Measurements from ENCODE around the gene NTPCR. TPM values are rescaled to one million over a fixed set of nuclear protein-coding genes. Genes with fewer than 3 reads are reported as not detected.
A peak's percentile ranks its signal among the peaks of the same experiment; 100 is the strongest.

NTPCR gene
- total RNA-seq, 1 donor from 2014 or later, result 11.0 TPM

GRCh38 chr1:232958067-232958466 is 7.7 kb downstream of the NTPCR start:
- Histone ChIP-seq H3K9me3 (ENCODE audit: control insufficient read depth in 3 of 3, low read length in 3 of 3) (no peaks in the 10 kb centered on the region), H3K36me3 (ENCODE audit: control insufficient read depth in 3 of 3, insufficient read depth in 3 of 3, low read length in 3 of 3) (peaks cover 7 to 18% (median 10%) of the 10 kb centered on the region in 3 donors), H3K4me1 (ENCODE audit: control insufficient read depth in 3 of 3, insufficient read depth in 3 of 3, low read length in 3 of 3) (peaks cover 7 to 16% (median 10%) of the 10 kb centered on the region in 3 donors), H3K4me3 (ENCODE audit: low read length in 3 of 3) (no peak overlapping the region), H3K27ac (ENCODE audit: low read depth, low read length) (no peak overlapping the region), H3K27me3 (ENCODE audit: control insufficient read depth in 3 of 3, insufficient read depth in 3 of 3, low read length in 3 of 3) (no peaks in the 10 kb centered on the region), H3K9ac (ENCODE audit: low read depth in 1 of 3, low read length in 3 of 3) (no peak overlapping the region)

GRCh38 chr1:232962761-232963745 is 12.6 kb downstream of the NTPCR start:
- Histone ChIP-seq H3K4me3 (ENCODE audit: low read length in 3 of 3) (peak overlapping the region in 2 of 3 donors; percentile 4 to 6), H3K27ac (ENCODE audit: low read depth, low read length) (peak overlapping the region; percentile 56), H3K9ac (ENCODE audit: low read depth in 1 of 3, low read length in 3 of 3) (peak overlapping the region in 2 of 3 donors; percentile 1), H3K9me3 (ENCODE audit: control insufficient read depth in 3 of 3, low read length in 3 of 3) (no peaks in the 10 kb centered on the region), H3K27me3 (ENCODE audit: control insufficient read depth in 3 of 3, insufficient read depth in 3 of 3, low read length in 3 of 3) (no peaks in the 10 kb centered on the region), H3K36me3 (ENCODE audit: control insufficient read depth in 3 of 3, insufficient read depth in 3 of 3, low read length in 3 of 3) (peaks cover 5 to 12% (median 5%) of the 10 kb centered on the region in 3 donors), H3K4me1 (ENCODE audit: control insufficient read depth in 3 of 3, insufficient read depth in 3 of 3, low read length in 3 of 3) (peaks cover 34 to 42% (median 35%) of the 10 kb centered on the region in 3 donors)

DNA sequence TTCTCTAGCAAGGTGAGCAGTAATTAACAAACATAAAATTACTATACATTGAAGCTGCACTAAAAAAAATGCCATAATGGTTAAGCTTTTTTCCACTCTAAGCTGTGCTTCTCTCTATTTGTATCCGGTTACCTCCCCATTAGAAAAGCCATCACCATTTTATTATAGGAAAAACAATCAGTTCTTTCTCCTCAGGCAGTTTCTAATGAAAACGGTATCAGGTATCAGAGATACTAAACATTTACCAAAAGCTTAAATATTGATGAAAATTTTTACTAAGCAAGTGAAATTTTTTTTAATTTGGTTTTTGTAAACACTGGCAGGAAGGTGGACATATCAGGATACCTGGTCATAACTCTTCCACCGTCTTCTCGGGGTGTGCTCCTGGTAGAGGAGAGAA is 14.2 kb downstream of the NTPCR start:
- Histone ChIP-seq H3K4me3 (ENCODE audit: low read length in 3 of 3) (no peak overlapping the region), H3K9ac (ENCODE audit: low read depth in 1 of 3, low read length in 3 of 3) (no peak overlapping the region), H3K27me3 (ENCODE audit: control insufficient read depth in 3 of 3, insufficient read depth in 3 of 3, low read length in 3 of 3) (no peaks in the 10 kb centered on the region), H3K4me1 (ENCODE audit: control insufficient read depth in 3 of 3, insufficient read depth in 3 of 3, low read length in 3 of 3) (peaks cover 48 to 56% (median 50%) of the 10 kb centered on the region in 3 donors), H3K27ac (ENCODE audit: low read depth, low read length) (no peak overlapping the region), H3K36me3 (ENCODE audit: control insufficient read depth in 3 of 3, insufficient read depth in 3 of 3, low read length in 3 of 3) (peaks cover 0 to 2% (median 0%) of the 10 kb centered on the region in 3 donors), H3K9me3 (ENCODE audit: control insufficient read depth in 3 of 3, low read length in 3 of 3) (no peaks in the 10 kb centered on the region)

- no peaks in the 10 kb centered on the region for H3K9me3 ChIP-seq (ENCODE audit: control insufficient read depth in 3 of 3, low read length in 3 of 3)
- peak overlapping the region in 2 of 3 donors; percentile 23 to 72 for H3K9ac ChIP-seq (ENCODE audit: low read depth in 1 of 3, low read length in 3 of 3)
- H3K4me3 ChIP-seq (ENCODE audit: low read length in 3 of 3), result peak overlapping the region; percentile 33 to 50 (median 42)
- H3K27ac ChIP-seq (ENCODE audit: low read depth, low read length), result peak overlapping the region; percentile 61
- peaks cover 48 to 59% (median 51%) of the 10 kb centered on the region in 3 donors for H3K4me1 ChIP-seq (ENCODE audit: control insufficient read depth in 3 of 3, insufficient read depth in 3 of 3, low read length in 3 of 3)
- peaks cover 0 to 5% (median 4%) of the 10 kb centered on the region in 3 donors for H3K36me3 ChIP-seq (ENCODE audit: control insufficient read depth in 3 of 3, insufficient read depth in 3 of 3, low read length in 3 of 3)
- no peaks in the 10 kb centered on the region for H3K27me3 ChIP-seq (ENCODE audit: control insufficient read depth in 3 of 3, insufficient read depth in 3 of 3, low read length in 3 of 3)
Observed at GRCh38 chr1:232965124-232965911, 14.9 kb downstream of the NTPCR start.

DNA sequence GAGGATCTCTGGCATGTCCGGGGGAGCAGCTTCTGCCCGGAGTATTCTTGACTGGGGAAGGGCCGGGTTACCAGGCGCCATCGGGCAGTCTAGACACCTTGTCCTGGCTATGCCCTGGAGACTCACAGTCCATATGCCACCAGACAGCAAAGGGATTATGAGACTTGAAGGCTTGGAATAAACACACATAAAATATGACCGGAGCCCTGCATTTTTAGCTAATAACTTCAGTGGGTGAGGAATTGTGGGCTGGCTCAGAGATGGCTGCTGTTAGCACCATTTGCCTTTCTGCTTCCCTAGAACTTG is 15.5 kb downstream of the NTPCR start:
- Histone ChIP-seq H3K27me3 (ENCODE audit: control insufficient read depth in 3 of 3, insufficient read depth in 3 of 3, low read length in 3 of 3) (no peaks in the 10 kb centered on the region), H3K27ac (ENCODE audit: low read depth, low read length) (peak overlapping the region; percentile 61), H3K9ac (ENCODE audit: low read depth in 1 of 3, low read length in 3 of 3) (peak overlapping the region in 2 of 3 donors; percentile 23 to 72), H3K36me3 (ENCODE audit: control insufficient read depth in 3 of 3, insufficient read depth in 3 of 3, low read length in 3 of 3) (peaks cover 3 to 11% (median 7%) of the 10 kb centered on the region in 3 donors), H3K4me1 (ENCODE audit: control insufficient read depth in 3 of 3, insufficient read depth in 3 of 3, low read length in 3 of 3) (peaks cover 48 to 59% (median 51%) of the 10 kb centered on the region in 3 donors), H3K9me3 (ENCODE audit: control insufficient read depth in 3 of 3, low read length in 3 of 3) (no peaks in the 10 kb centered on the region), H3K4me3 (ENCODE audit: low read length in 3 of 3) (peak overlapping the region; percentile 33 to 50 (median 42))

GRCh38 chr1:232966663-232967062 is 16.3 kb downstream of the NTPCR start:
- no peaks in the 10 kb centered on the region for H3K27me3 ChIP-seq (ENCODE audit: control insufficient read depth in 3 of 3, insufficient read depth in 3 of 3, low read length in 3 of 3)
- peaks cover 48 to 59% (median 51%) of the 10 kb centered on the region in 3 donors for H3K4me1 ChIP-seq (ENCODE audit: control insufficient read depth in 3 of 3, insufficient read depth in 3 of 3, low read length in 3 of 3)
- H3K9ac ChIP-seq (ENCODE audit: low read depth in 1 of 3, low read length in 3 of 3), result no peak overlapping the region
- H3K9me3 ChIP-seq (ENCODE audit: control insufficient read depth in 3 of 3, low read length in 3 of 3), result no peaks in the 10 kb centered on the region
- H3K4me3 ChIP-seq (ENCODE audit: low read length in 3 of 3), result no peak overlapping the region
- peaks cover 4 to 18% (median 15%) of the 10 kb centered on the region in 3 donors for H3K36me3 ChIP-seq (ENCODE audit: control insufficient read depth in 3 of 3, insufficient read depth in 3 of 3, low read length in 3 of 3)
- no peak overlapping the region for H3K27ac ChIP-seq (ENCODE audit: low read depth, low read length)

- H3K4me3 ChIP-seq (ENCODE audit: low read length in 3 of 3), result no peak overlapping the region
- peak overlapping the region; percentile 66 for H3K27ac ChIP-seq (ENCODE audit: low read depth, low read length)
Observed at GRCh38 chr1:232968391-232968790, 18.0 kb downstream of the NTPCR start.

GRCh38 chr1:232968965-232969364 is 18.6 kb downstream of the NTPCR start:
- peaks cover 34 to 45% (median 41%) of the 10 kb centered on the region in 3 donors for H3K4me1 ChIP-seq (ENCODE audit: control insufficient read depth in 3 of 3, insufficient read depth in 3 of 3, low read length in 3 of 3)
- H3K27me3 ChIP-seq (ENCODE audit: control insufficient read depth in 3 of 3, insufficient read depth in 3 of 3, low read length in 3 of 3), result no peaks in the 10 kb centered on the region
- peaks cover 4 to 36% (median 27%) of the 10 kb centered on the region in 3 donors for H3K36me3 ChIP-seq (ENCODE audit: control insufficient read depth in 3 of 3, insufficient read depth in 3 of 3, low read length in 3 of 3)
- H3K9ac ChIP-seq (ENCODE audit: low read depth in 1 of 3, low read length in 3 of 3), result peak overlapping the region in 1 of 3 donors; percentile 27
- H3K27ac ChIP-seq (ENCODE audit: low read depth, low read length), result peak overlapping the region; percentile 66
- H3K9me3 ChIP-seq (ENCODE audit: control insufficient read depth in 3 of 3, low read length in 3 of 3), result peaks cover 0 to 3% (median 0%) of the 10 kb centered on the region in 3 donors
- no peak overlapping the region for H3K4me3 ChIP-seq (ENCODE audit: low read length in 3 of 3)

More at GRCh38 chr1:232968391-232968790, 18.0 kb downstream of the NTPCR start:
- H3K36me3 ChIP-seq (ENCODE audit: control insufficient read depth in 3 of 3, insufficient read depth in 3 of 3, low read length in 3 of 3), result peaks cover 4 to 31% (median 27%) of the 10 kb centered on the region in 3 donors
- no peaks in the 10 kb centered on the region for H3K9me3 ChIP-seq (ENCODE audit: control insufficient read depth in 3 of 3, low read length in 3 of 3)
- peak overlapping the region in 1 of 3 donors; percentile 27 for H3K9ac ChIP-seq (ENCODE audit: low read depth in 1 of 3, low read length in 3 of 3)
- H3K4me1 ChIP-seq (ENCODE audit: control insufficient read depth in 3 of 3, insufficient read depth in 3 of 3, low read length in 3 of 3), result peaks cover 39 to 51% (median 44%) of the 10 kb centered on the region in 3 donors
- H3K27me3 ChIP-seq (ENCODE audit: control insufficient read depth in 3 of 3, insufficient read depth in 3 of 3, low read length in 3 of 3), result no peaks in the 10 kb centered on the region

- Histone ChIP-seq H3K9ac (ENCODE audit: low read depth in 1 of 3, low read length in 3 of 3) (no peak overlapping the region), H3K27me3 (ENCODE audit: control insufficient read depth in 3 of 3, insufficient read depth in 3 of 3, low read length in 3 of 3) (no peaks in the 10 kb centered on the region), H3K4me1 (ENCODE audit: control insufficient read depth in 3 of 3, insufficient read depth in 3 of 3, low read length in 3 of 3) (peaks cover 26 to 44% (median 36%) of the 10 kb centered on the region in 3 donors), H3K4me3 (ENCODE audit: low read length in 3 of 3) (no peak overlapping the region), H3K27ac (ENCODE audit: low read depth, low read length) (no peak overlapping the region), H3K36me3 (ENCODE audit: control insufficient read depth in 3 of 3, insufficient read depth in 3 of 3, low read length in 3 of 3) (peaks cover 4 to 36% (median 27%) of the 10 kb centered on the region in 3 donors), H3K9me3 (ENCODE audit: control insufficient read depth in 3 of 3, low read length in 3 of 3) (peaks cover 0 to 3% (median 0%) of the 10 kb centered on the region in 3 donors)
Observed at GRCh38 chr1:232969799-232970198, 19.4 kb downstream of the NTPCR start.
